NCI-H2196 treated with DMSO at 0.1 percent for 48 hours (cell line): ENCODE measurements around the gene ATP5F1B.
"Not testable (repeated sequence)": the region's sequence is repeated elsewhere in the genome, so short reads cannot be mapped to it uniquely, and the experiment has no call there.

Source experiments
- DNase-seq: peaks from one replicate; lab custom pipeline; 2025; ENCODE audit not compliant: unreplicated experiment; lab: John Stamatoyannopoulos, UW

Gene ATP5F1B

GRCh38 chr12:56645717-56646446 is at the start of gene ATP5F1B:
ATP5F1B (minus strand) TSS chr12:56645984; CDS start chr12:56645963, 21 bp downstream.
- peak; percentile 99 for DNase-seq

DNA sequence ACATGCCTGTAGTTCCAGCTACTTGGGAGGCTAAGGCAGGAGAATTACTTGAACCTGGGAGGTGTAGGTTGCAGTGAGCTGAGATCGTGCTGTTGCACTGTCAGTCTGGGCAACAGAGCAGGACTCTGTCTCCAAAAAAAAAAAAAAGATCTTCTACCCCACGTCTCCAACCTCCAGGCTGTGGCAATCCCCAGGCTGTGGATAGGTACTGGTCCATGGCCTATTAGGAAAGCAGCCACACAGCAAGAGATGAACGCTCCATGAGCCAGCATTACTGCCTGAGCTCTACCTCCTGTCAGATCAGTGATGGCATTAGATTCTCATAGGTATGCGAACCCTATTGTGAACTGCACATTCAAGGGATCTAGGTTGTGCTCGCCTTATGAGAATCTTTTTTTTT is 48.4 kb upstream of the ATP5F1B start:
- DNase-seq: no peak

DNA sequence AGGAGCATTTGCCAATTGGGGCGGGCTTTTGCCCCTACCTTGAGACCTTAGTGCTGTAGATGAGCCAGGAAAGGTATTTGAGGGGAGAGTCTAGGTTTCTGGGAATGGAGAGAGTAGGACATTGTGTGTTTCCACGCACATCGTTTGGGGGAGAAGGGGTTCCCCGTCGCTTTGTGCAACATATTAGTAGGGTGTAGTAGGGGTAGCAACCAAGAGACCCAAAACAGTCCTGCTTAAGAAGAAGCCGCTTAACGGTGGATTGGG is 43.0 kb upstream of the ATP5F1B start:
- no peak for DNase-seq

DNA sequence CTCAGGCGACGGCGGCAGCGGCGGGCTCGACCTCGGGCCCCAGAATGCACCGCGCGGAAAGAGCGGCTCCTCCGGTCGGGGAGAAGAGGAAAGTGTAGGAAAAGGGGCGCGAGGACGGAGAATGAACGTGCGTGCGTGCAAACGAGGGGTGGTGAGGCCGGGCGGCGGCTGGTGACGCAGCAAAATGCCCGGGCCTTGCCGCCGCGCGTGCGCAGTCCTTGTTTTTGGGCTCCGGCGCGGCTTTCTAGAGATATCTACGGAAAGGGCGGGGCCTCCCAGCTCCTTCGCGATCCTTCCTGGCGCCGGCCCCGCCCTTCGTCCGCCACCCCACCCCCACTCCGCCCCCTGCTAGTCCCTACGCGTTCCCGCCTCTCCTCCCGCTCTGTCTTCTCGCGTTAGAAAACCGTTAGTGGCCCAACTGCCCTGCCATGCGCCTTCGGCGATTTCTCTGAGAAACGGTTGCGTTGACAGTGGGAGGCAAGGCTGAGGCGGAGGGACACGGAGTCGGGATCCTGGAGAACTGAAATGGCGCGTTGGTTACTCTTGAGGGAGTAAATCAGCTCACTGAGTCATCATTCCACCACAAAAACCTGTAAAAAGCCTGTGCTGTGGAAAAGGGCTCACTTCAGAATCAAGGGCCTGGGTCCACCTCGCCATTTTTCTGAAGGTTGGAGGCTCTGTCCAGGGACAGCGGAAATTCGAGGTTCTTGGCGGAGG is 42.5 kb upstream of the ATP5F1B start, which contains the start of gene PTGES3:
PTGES3 (minus strand) TSS at position 156 of the 717 bp plus-strand sequence. CDS start 285 bp downstream, outside the sequence.
- DNase-seq: peak; percentile 99

GRCh38 chr12:56687223-56688128 is 41.7 kb upstream of the ATP5F1B start:
- DNase-seq: peak; percentile 6

- no peak for DNase-seq
Observed at GRCh38 chr12:56684745-56685359, 39.1 kb upstream of the ATP5F1B start.

- no peak for DNase-seq
Observed at GRCh38 chr12:56682323-56682722, 36.5 kb upstream of the ATP5F1B start.

DNA sequence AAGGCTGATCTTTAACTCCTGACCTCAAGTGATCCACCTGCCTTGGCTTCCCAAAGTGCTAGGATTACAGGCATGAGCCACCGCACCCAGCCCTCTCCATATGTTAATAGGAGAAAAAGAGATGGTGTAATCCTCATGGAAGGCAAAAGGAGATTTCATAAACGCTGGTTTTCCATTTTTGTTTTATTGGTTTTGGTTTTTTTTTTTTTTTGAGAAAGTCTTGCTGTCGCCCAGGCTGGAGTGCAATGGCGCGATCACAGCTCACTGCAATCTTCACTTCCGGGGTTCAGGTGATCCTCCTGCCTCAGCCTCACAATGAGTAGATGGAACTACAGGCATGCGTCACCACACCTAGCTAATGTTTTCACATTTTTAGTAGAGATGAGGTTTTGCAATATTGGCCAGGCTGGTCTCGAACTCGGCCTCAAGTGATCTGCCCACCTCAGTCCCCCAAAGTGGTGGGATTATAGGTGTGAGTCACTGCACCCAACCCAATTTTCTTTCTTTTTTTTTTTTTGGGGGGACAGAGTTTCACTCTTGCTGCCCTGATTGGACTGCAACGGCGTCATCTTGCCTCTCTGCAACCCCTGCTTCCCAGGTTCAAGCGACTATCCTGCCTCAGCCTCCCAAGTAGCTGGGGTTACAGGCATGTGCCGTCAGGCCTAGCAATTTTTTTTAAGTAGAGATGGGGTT is 34.2 kb upstream of the ATP5F1B start:
- no peak for DNase-seq

DNA sequence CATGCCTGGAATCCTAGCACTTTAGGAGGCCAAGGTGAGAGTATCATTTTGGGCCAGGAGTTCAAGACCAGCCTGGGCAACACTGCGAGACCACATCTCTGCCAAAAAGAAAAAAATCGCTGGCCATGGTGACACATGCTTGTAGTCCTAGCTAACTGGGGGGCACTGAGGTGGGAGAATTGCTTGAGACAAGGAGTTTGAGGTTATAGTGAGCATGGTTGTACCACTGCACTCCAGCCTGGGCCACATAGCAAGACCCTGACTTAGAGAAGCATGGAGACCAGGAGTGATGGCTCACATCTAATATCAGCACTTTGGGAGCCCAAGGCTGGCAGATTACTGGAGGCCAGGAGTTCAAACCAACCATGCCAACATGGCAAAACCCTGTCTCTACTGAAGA is 33.1 kb upstream of the ATP5F1B start:
- no peak for DNase-seq

GRCh38 chr12:56677680-56678079 is 31.9 kb upstream of the ATP5F1B start:
- DNase-seq: no peak

GRCh38 chr12:56676851-56677580 is 31.2 kb upstream of the ATP5F1B start:
- DNase-seq: no peak

DNA sequence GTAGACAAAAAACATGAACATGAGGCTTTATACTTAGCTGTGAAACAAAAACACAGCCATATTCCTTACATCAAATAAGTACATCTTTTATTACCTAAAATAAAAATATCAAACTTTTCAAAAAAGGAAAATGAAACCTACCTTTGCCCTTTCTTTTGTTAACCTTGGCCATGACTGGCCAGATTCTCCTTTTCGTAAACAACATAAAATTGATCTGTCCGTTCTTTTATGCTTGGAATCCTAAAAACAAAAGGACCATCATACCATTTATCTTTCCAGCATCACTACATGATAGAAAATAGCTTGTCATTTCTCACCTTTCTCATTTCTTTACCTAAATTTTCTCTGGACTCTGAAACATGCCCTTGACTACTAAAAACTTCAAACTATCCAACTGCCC is 25.8 kb upstream of the ATP5F1B start:
- no peak for DNase-seq

DNA sequence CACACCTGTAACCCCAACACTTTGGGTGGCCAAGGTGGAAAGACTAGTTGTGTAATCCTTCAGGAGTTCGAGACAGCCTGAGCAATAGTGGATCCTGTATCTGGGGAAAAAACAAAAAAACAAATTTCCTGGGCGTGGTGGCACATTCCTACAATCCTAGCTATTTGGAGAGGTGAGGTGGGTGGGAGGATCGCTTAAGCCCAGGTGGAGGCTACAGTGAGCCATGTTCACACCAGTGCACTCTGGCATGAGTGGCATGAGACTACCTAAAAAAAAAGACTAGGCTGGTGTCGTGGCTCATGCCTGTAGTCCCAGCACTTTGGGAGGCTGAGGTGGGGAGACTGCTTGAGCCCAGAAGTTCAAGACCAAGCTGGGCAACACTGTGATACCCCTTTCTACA is 25.1 kb upstream of the ATP5F1B start:
- no peak for DNase-seq

DNA sequence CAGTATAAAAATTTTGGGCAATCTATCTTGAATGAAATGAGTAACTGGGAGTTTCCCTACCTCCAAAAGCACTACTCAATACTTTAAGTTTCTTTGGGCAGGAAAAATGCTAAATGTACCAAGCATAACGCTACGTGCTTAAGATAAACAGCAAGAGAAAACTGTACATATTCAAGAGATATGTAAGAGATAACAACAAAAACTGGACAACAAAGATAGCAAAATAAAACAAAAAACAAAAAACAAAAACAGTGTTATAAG is 22.3 kb upstream of the ATP5F1B start:
- DNase-seq: no peak

- no peak for DNase-seq
Observed at GRCh38 chr12:56661979-56662638, 16.3 kb upstream of the ATP5F1B start.

GRCh38 chr12:56661560-56661959 is 15.8 kb upstream of the ATP5F1B start:
- DNase-seq: no peak

DNA sequence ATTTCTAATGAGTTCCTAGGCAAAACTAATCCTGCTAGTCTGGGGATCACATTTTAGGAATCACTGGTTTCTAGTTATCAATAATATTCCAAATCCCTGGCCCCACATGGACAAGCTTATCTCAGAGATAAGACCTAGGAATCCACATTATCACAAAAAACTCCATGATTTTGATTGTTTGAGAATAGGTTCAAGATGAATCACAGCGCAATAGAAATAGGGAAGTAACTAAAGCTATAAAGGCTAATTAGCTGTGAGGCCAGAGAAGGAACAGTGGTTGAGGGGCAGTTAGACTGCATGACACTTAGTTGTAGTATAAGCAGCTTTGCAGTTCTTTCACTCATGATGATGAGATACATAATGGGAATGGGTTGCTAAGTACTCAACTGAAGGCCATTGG is 13.1 kb upstream of the ATP5F1B start:
- DNase-seq: no peak

DNA sequence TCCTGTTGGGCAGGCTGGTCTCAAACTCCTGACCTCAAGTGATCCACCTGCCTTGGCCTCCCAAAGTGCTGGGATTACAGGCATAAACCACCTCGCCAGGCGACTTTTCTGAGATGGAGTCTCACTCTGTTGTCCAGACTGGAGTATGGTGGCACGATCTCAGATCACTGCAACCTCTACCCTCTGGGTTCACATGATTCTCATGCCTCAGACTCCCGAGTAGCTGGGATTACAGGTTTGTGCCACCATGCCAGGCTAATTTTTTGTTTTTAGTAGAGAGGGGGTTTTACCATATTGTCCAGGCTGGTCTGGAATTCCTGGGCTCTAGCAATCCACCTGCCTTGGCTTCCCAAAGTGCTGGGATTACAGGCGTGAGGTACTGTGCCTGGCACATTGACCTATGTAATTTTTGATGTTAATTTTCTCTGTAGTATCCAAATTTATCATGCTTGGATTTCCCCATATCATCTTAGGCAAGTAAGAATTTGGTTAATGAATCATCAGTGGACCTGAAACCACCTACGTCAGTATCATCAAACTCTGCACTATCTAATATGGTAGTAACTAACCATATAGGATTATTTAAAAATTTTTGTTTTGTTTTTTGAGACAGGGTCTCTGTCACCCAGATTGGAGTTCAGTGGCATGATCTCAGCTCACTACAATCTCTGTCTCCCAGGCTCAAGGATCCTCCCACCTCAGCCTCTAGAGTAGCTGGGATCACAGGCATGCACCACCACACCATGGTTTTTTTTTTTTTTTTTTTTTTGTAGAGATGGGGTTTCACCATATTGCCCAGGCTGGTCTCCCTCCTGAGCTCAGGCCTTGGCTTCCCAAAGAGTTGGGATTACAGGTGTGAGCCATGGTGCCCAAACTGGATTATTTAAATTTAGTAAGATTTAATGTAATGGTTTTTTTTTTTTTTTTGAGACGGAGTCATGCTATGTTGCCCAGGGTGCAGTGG is 11.9 kb upstream of the ATP5F1B start:
- DNase-seq: no peak

DNA sequence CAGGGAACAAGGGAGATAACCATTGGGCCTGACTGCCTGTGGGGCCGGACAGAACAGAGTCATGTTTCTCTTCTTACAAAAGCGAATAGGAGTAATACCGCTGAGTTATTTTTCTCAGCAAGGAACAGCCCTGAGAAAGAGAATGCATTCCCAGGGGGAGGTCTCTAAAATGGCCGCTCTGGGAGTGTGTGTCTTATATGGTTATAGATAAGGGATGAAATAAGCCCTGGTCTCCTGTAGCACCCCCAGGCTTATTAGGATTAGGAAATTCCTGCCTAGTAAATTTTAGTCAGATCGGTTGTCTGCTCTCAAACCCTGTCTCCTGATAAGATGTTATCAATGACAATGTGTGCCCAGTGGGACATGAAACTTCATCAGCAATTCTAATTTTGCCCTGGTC is 8.0 kb upstream of the ATP5F1B start:
- DNase-seq: not testable (repeated sequence)
